Fibroblast of lung (primary cell): ENCODE measurements around the gene MCTP1.

Source experiments
- EZH2 ChIP-seq: IDR thresholded peaks from 2 replicates; pipeline ENCODE4 v1.5.1; 2012; ENCODE audit warnings: low read length, control low read depth, mild to moderate bottlenecking; ENCODE audit errors: missing control alignments
- TF ChIP-seq, protein P1 (sequence below), 2 donors: IDR thresholded peaks in 1 of 2; conservative IDR thresholded peaks in 1 of 2; 1 replicate in 1 of 2; 2 replicates in 1 of 2; pipeline ENCODE4 v1.5.1; 2011 to 2012; ENCODE audit warnings: low read length in 2 of 2, control low read depth in 1 of 2, inconsistent platforms in 1 of 2, low read depth in 1 of 2, mild to moderate bottlenecking in 1 of 2

GRCh38 chr5:95164861-95165260 is 120.0 kb downstream of the MCTP1 start:
- TF ChIP-seq, protein P1, sequence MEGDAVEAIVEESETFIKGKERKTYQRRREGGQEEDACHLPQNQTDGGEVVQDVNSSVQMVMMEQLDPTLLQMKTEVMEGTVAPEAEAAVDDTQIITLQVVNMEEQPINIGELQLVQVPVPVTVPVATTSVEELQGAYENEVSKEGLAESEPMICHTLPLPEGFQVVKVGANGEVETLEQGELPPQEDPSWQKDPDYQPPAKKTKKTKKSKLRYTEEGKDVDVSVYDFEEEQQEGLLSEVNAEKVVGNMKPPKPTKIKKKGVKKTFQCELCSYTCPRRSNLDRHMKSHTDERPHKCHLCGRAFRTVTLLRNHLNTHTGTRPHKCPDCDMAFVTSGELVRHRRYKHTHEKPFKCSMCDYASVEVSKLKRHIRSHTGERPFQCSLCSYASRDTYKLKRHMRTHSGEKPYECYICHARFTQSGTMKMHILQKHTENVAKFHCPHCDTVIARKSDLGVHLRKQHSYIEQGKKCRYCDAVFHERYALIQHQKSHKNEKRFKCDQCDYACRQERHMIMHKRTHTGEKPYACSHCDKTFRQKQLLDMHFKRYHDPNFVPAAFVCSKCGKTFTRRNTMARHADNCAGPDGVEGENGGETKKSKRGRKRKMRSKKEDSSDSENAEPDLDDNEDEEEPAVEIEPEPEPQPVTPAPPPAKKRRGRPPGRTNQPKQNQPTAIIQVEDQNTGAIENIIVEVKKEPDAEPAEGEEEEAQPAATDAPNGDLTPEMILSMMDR (conservative IDR thresholded peaks at IDR 0.05 in 1 of 2, IDR thresholded peaks at IDR 0.05 in 1 of 2; ENCODE audit: low read depth in 1 of 2, low read length in 2 of 2), result no peak
- no peak for TF ChIP-seq EZH2
